Gastrocnemius medialis (tissue), 4 donors: ENCODE measurements around the gene RAPGEF2.

Experiments used
- CTCF ChIP-seq, 5 experiments: fragments of 450-650 bp in 3 of 5; fragments of 200-600 bp in 2 of 5; sonication (generic) in 2 of 5; IDR thresholded peaks in 4 of 5; conservative IDR thresholded peaks in 1 of 5; 1 replicate in 4 of 5; 2 replicates in 1 of 5; pipeline ENCODE4 v1.5.1; 2016 to 2019; ENCODE audit warnings: antibody characterized with exemption in 5 of 5, mild to moderate bottlenecking in 3 of 5, moderate library complexity in 3 of 5
- POLR2A ChIP-seq, 2 donors: fragments of 450-650 bp; IDR thresholded peaks; one replicate each; pipeline ENCODE4 v1.6.1; 2017; ENCODE audit warnings: antibody characterized with exemption in 2 of 2, mild to moderate bottlenecking in 2 of 2, moderate library complexity in 2 of 2

DNA sequence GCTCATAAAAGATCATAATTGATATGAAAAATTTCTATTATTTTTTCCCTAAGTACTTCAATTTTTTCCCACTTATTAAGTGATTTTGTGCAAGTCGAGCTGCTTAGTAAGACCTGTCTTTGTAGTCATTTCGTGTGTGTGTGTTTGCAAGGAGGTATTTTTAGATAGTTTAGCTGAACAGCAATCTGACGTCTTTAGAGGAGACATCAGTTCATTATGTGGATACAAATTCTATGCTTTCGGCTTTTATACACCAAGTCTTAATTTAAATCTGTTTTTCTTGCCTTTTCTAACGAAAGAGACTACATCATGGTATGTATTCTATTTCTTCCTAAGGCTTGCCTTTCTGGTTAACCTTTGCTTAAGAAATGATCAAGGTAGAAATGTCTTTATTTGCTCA is 179.4 kb downstream of the RAPGEF2 start:
- TF ChIP-seq POLR2A (IDR thresholded peaks at IDR 0.05), result no peak
- TF ChIP-seq CTCF (IDR thresholded peaks at IDR 0.05 in 4 of 5, conservative IDR thresholded peaks at IDR 0.05 in 1 of 5), result no peak
